NOMO-1 treated with dmso at 0.1 percent for 144 hours (cell line): Measurements from ENCODE around the gene MRPS17.
A peak's percentile ranks its signal among the peaks of the same experiment; 100 is the strongest.
"Not testable (repeated sequence)": the region's sequence is repeated elsewhere in the genome, so short reads cannot be mapped to it uniquely, and the experiment has no call there.

Experiments
- DNase-seq: peaks from one replicate; lab custom pipeline; 2025; ENCODE audit not compliant: unreplicated experiment; lab: John Stamatoyannopoulos, UW

Gene MRPS17

DNA sequence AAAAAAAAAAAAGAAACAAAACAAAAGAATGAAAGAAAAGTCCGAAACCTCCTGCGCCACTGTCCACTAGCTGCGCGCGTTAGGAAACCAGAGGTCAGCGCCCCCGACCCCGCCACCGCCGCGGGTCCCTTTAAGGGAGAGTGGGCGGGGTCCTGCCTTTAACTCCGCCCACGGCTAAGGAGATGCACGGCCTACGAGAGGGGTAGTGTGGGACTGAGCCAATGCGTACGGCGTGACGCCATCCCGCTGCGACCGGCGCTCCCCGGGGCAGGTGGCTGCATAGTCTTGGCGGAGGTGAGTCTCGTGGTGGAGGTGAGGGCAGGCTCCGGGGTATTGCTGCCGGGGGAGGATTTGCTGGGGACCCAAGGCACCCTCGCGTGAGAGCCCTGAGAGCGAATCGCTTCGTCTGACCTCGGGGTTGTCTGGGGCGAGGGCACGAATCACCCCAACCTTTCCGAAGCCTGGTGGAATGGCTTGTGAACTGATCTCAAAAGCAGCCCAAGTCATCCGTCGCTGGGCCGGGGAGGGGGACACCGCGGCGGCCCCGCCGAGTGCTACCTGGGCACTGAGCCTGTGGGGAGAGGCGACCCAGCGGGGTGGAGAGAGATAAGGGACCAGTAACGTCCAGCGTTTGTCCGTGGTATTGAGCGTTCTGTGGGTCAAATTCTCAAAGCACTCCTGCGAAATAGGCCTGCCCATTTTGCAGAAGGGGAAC, at the start of gene MRPS17:
MRPS17 (plus strand) TSS at position 241 of the 715 bp plus-strand sequence. CDS start 1,319 bp downstream, outside the sequence.
- DNase-seq: peak; percentile 75

DNA sequence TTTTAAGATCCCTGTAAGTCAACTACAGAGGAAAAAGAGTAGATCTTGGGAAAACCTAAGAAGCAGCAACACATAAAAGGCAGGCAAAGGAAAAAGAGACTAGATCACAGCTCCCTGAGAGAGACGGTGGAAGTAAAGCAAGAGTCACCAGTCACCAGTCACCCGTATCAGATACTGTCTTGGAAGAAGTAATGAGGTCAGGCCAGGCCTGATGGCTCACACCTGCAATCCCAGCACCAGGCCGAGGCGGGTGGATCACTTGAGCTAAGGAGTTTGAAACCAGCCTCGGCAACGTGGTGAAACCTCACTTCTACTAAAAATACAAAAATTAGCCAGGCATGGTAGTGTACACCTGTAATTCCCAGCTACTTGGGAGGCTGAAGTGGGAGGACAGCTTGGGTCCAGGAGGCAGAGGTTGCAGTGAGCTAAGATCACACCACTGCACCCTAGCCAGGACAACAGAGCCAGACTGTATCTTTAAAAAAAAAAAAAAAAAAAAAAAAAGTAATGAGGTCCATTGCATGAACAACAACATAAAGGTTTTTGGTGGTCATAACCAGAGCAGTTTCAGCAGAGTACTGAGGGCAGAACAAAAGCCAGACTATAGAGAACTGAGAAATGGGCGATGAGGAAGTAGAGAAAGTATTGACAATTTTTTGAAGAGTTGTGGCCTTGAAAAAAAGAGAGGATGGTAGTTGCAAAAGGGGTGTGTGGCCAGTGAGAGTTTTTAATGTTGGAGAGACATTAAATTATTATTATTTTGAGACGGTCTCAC, 47.5 kb upstream of the MRPS17 start:
- peak; percentile 7 for DNase-seq

GRCh38 chr7:55912748-55913158, 38.9 kb upstream of the MRPS17 start:
- DNase-seq: no peak

DNA sequence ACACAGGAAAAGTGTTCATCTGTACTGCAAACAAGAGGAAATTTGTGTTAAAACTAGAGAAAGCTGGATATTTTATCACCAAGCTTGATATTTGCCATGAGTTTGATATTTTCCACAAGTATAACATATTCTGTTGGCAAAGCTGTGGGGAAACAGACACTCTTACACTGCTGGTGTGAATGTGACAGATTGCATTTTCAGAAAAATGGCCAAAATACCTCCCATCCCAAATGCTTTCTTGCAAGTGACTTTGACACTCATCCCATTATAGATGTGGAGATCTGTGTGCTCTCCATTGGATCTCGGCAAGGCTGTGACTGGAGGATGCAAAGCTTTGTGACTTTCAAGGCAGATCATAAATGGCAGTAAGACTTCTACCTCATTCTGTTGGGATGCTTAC, 33.9 kb upstream of the MRPS17 start:
- no peak for DNase-seq

- no peak for DNase-seq
Observed at GRCh38 chr7:55928006-55928767, 23.5 kb upstream of the MRPS17 start.

DNA sequence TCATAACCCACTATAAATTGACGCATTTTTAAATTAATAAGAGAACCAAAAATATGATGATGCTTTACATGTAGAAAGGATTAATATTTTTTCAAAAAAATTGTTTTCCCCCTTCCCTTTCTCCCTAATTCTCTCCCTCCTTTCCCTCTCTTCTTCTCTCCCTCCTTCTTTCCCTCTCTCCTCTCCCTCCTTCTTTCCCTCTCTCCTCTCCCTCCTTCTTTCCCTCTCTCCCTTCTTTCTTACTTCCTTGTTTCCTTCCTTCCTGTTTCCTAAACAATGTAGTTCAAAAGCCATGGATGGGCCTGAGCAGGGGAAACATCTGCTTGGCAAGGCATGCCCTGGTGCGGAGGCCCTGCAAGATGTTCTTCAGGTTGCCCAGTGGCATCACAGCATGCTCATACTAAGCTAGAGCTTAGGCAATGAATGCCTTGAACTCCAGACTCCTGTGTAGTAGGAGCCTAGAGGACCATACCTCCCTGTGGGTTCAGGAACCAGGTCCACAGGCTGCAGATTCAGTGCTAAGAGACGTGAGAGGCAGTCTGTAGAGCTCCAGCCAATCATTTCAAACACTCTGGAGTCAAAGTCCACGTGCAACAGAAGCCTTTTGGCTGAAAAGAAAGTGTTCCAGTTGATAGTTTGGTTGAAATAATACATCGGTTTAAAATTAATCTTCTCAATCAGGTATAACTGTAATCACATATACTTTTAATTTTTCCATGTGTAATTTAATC, 20.1 kb upstream of the MRPS17 start:
- no peak for DNase-seq

DNA sequence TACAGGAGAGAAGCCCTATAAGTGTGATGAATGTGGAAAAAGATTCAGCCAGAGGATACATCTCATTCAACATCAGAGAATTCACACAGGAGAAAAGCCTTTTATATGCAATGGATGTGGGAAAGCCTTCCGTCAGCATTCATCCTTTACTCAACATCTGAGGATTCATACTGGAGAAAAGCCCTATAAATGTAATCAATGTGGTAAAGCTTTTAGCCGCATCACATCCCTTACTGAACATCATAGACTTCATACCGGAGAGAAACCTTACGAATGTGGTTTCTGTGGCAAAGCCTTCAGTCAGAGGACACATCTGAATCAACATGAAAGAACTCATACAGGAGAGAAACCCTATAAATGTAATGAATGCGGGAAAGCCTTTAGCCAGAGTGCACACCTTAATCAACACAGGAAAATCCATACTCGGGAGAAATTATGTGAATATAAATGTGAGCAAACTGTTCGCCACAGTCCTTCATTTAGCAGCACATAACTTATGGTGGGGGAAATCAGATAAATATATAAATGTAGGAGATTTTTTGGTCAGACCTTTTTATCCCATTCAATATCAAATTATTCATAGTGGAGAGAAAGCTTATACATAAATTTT, 12.1 kb upstream of the MRPS17 start:
- no peak for DNase-seq

DNA sequence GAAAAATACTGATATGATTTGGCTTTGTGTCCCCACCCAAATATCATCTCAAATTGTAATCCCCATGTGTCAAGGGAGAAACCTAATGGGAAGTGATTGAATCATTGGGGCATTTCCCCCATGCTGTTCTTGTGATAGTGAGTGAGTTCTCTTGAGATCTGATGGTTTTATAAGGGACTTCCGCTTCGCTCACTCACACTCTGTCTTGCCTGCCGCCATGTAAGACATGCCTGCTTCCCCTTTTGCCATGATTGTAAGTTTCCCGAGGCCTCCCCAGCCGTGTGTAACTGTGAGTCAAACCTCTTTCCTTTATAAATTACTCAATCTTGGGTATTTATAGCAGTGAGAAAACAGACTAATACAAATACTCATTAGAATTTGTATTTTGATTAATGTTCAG, 5.1 kb upstream of the MRPS17 start:
- DNase-seq: no peak

GRCh38 chr7:55952352-55952671, 635 bp downstream of the MRPS17 start:
- DNase-seq: not testable (repeated sequence)

GRCh38 chr7:55953707-55954475, 2.2 kb downstream of the MRPS17 start:
- DNase-seq: no peak

GRCh38 chr7:55957190-55957589, 5.5 kb downstream of the MRPS17 start:
- DNase-seq: no peak

DNA sequence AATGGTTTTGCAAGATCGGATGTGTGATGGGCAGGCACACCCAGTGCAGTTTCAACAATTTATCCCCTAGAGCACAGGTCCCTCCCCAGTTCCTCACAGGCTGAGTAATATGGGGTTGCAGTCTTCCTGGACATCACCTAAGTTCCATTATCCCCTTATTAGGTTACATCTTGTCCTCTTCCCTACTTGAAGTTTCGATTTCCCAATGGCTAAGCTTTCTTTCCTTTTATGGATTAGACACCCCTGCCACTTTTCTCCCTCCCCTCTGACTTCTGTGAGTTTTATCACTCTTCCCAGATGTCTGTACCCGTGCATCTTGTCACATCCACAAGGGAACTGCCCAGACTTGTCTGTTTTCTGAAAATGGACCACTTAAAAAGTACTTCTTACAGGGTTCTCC, 10.3 kb downstream of the MRPS17 start:
- DNase-seq: no peak

- no peak for DNase-seq
Observed at GRCh38 chr7:55963584-55964168, 12.0 kb downstream of the MRPS17 start.

- DNase-seq: peak; percentile 67
Observed at GRCh38 chr7:55964261-55965099, 12.8 kb downstream of the MRPS17 start, which contains the start of gene NIPSNAP2. TSS of gene NIPSNAP2 (plus strand) at chr7:55964585. CDS start at chr7:55964610, 25 bp downstream.

DNA sequence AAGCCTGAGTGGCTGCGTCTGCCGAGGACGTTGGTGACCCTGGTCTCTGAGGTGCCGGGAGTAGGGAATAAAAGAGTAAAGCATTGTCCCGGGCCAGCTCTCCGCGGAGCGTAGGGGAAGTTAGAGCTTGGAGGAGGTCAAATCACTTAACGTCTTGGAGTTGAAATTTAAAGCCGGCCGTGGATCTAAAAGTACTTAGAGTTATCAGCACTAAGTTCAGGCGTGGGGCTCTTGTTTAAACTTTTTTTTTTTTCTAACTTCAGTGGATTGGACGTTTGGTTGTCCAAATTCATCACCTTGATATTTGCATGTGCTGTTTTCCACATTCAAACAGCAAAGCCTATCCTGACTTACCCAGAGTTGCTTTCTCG, 13.4 kb downstream of the MRPS17 start:
- peak; percentile 37 for DNase-seq

DNA sequence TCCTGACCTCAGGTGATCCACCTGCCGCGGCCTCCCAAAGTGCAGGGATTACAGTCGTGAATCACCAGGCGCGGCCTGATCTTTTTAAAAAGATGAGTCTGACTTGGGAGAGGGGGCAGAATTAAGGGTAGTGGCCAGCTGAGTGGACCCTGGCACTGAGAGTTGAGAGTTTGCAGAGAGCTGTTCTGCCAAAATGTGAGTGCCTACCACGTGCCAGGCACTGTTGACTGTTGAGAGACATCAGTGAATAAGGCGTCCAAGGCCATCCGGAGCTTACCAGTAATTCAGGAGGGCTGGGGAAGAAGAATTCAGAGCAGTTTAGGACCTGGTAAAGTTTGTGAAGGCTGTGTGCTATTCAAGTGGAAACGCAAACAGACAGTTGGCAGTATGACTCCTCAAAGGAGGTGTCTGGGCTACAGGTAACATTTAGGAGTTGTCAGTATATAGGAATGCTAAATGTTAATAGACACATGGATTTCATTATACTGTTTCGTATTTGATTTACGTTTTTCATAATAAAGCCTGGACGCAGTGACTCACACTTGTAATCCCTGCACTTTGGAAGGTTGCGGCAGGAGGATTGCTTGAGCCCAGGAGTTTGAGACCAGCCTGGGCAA, 14.2 kb downstream of the MRPS17 start:
- no peak for DNase-seq

- no peak for DNase-seq
Observed at GRCh38 chr7:55966851-55967250, 15.2 kb downstream of the MRPS17 start.

DNA sequence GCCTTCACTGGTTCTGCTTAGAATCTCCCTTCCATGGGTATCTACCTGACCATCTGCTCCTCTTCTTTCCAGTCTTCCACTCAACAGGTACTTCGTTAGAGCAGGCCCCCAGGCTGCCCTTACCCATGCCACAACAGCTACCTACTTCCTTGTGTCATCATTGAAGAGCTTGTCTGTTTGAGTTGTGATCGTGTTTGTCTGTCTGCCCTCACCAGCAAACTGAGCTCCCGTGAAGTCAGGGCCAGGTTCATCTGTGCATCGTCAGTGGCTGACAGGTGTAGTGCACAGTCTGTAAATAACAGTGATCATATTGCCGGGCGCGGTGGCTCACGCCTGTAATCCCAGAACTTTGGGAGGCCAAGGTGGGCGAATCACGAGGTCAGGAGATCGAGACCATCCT, 17.7 kb downstream of the MRPS17 start:
- DNase-seq: no peak
